Activated T-helper 9 cell treated with anti-CD3 and anti-CD28 coated beads, Interleukin-2, amount 50 U/mL, for 16 hours (primary cell): Measurements from ENCODE around the gene C1QTNF8.

Source experiments
- DNase-seq: peaks from one replicate; pipeline ENCODE4 v3.0.0-alpha.2; 2020; ENCODE audit warnings: low read depth

The C1QTNF8 gene

GRCh38 chr16:1045310-1045992, 50.6 kb downstream of the C1QTNF8 start:
- no peak for DNase-seq

GRCh38 chr16:1044460-1045309, 51.4 kb downstream of the C1QTNF8 start:
- no peak for DNase-seq

GRCh38 chr16:1043881-1044451, 52.1 kb downstream of the C1QTNF8 start:
- DNase-seq: no peak

- DNase-seq: no peak
Observed at GRCh38 chr16:1042866-1043265, 53.2 kb downstream of the C1QTNF8 start.

- DNase-seq: no peak
Observed at GRCh38 chr16:1042049-1042744, 53.8 kb downstream of the C1QTNF8 start.

- DNase-seq: no peak
Observed at GRCh38 chr16:1040346-1040745, 55.7 kb downstream of the C1QTNF8 start.

GRCh38 chr16:1039762-1040161, 56.3 kb downstream of the C1QTNF8 start:
- no peak for DNase-seq

- DNase-seq: no peak
Observed at GRCh38 chr16:1038932-1039331, 57.1 kb downstream of the C1QTNF8 start.
